HepG2 (cell line): Measurements from ENCODE around the gene BAHCC1. TPM values are rescaled to one million over a fixed set of nuclear protein-coding genes. Genes with fewer than 3 reads are reported as not detected.
A peak's percentile ranks its signal among the peaks of the same experiment; 100 is the strongest.

Experiments used
- CBX5 ChIP-seq: sonication (generic); formaldehyde crosslinking; IDR thresholded peaks from 2 replicates; pipeline ENCODE4 v1.4.0; 2020; ENCODE audit warnings: missing genetic modification reagents, borderline replicate concordance
- CREBL2 ChIP-seq: sonication (generic); formaldehyde crosslinking; IDR thresholded peaks from 2 replicates; pipeline ENCODE4 v1.8.1; 2023; ENCODE audit warnings: missing genetic modification reagents, mild to moderate bottlenecking, borderline replicate concordance
- GATA4 ChIP-seq: sonication (generic); IDR thresholded peaks from 2 replicates; pipeline ENCODE4 v1.6.1; 2016; ENCODE audit warnings: antibody characterized with exemption, low read depth, borderline replicate concordance
- GPN1 ChIP-seq: sonication (generic); formaldehyde crosslinking; IDR thresholded peaks from 2 replicates; pipeline ENCODE4 v1.5.1; 2020; ENCODE audit warnings: missing genetic modification reagents, borderline replicate concordance
- ISL2 ChIP-seq: sonication (generic); formaldehyde crosslinking; IDR thresholded peaks from 2 replicates; pipeline ENCODE4 v1.5.0; 2020; ENCODE audit warnings: missing genetic modification reagents
- KLF13 ChIP-seq: sonication (generic); formaldehyde crosslinking; IDR thresholded peaks from 2 replicates; pipeline ENCODE4 v1.4.0; 2020; ENCODE audit warnings: mild to moderate bottlenecking, missing genetic modification reagents
- MAX ChIP-seq: IDR thresholded peaks from 2 replicates; pipeline ENCODE4 v1.6.1; 2012; ENCODE audit warnings: inconsistent platforms
- PHF8 ChIP-seq: sonication (generic); formaldehyde crosslinking; IDR thresholded peaks from 2 replicates; pipeline ENCODE4 v1.5.0; 2020; ENCODE audit warnings: missing genetic modification reagents
- PITX1 ChIP-seq: sonication (generic); formaldehyde crosslinking; IDR thresholded peaks from 2 replicates; pipeline ENCODE4 v1.5.1; 2020; ENCODE audit warnings: mild to moderate bottlenecking, missing genetic modification reagents
- RARG ChIP-seq: sonication (generic); formaldehyde crosslinking; IDR thresholded peaks from 2 replicates; pipeline ENCODE4 v1.4.0; 2020; ENCODE audit warnings: low read depth, mild to moderate bottlenecking, missing genetic modification reagents
- REL ChIP-seq: sonication (generic); formaldehyde crosslinking; conservative IDR thresholded peaks from 2 replicates; pipeline ENCODE4 v1.8.0; 2022; ENCODE audit warnings: mild to moderate bottlenecking, missing genetic modification reagents, moderate library complexity
- TBL1XR1 ChIP-seq: fragments of 150-350 bp; IDR thresholded peaks from 2 replicates; pipeline ENCODE4 v1.6.1; 2014; ENCODE audit warnings: borderline replicate concordance, low read length; ENCODE audit not compliant: partially characterized antibody
- ZFP1 ChIP-seq: IDR thresholded peaks from 2 replicates; pipeline ENCODE4 v1.6.1; 2016
- ZFP41 ChIP-seq: sonication (generic); formaldehyde crosslinking; IDR thresholded peaks from 2 replicates; pipeline ENCODE4 v1.4.0; 2020; ENCODE audit warnings: mild to moderate bottlenecking, missing genetic modification reagents, borderline replicate concordance
- ZNF101 ChIP-seq: sonication (generic); formaldehyde crosslinking; IDR thresholded peaks from 2 replicates; pipeline ENCODE4 v1.4.0; 2020; ENCODE audit warnings: mild to moderate bottlenecking, low read depth, missing genetic modification reagents, borderline replicate concordance
- ZNF180 ChIP-seq: sonication (generic); formaldehyde crosslinking; IDR thresholded peaks from 2 replicates; pipeline ENCODE4 v1.4.0; 2020; ENCODE audit warnings: low read depth, missing genetic modification reagents, borderline replicate concordance
- ZNF383 ChIP-seq: sonication (generic); formaldehyde crosslinking; IDR thresholded peaks from 2 replicates; pipeline ENCODE4 v1.4.0; 2020; ENCODE audit warnings: missing genetic modification reagents, mild to moderate bottlenecking, borderline replicate concordance
- ZNF558 ChIP-seq: sonication (generic); formaldehyde crosslinking; IDR thresholded peaks from 2 replicates; pipeline ENCODE4 v1.9.0; 2022; ENCODE audit warnings: mild to moderate bottlenecking, missing genetic modification reagents, borderline replicate concordance
- ZNF891 ChIP-seq: sonication (generic); formaldehyde crosslinking; IDR thresholded peaks from 2 replicates; pipeline ENCODE4 v1.5.0; 2020; ENCODE audit warnings: mild to moderate bottlenecking, missing genetic modification reagents
- polyA plus RNA-seq, 8 experiments: library from polyadenylated mRNA; depleted of rRNA in 3 of 8; stranded (reverse) in 7 of 8; unstranded in 1 of 8; fragments of >200 nt; fragmentation: Illumina TruSeq in 4 of 8; extraction: Trizol in 4 of 8; gene quantifications; 2 replicates each; pipeline versions ENCODE4 v1.2.1 to v1.2.3, GENCODE V29; 2011 to 2016; ENCODE audit warnings: low read depth in 4 of 8, missing spikeins in 1 of 8, mixed read lengths in 1 of 8; ENCODE audit not compliant: insufficient read depth in 1 of 8
- total RNA-seq, 5 experiments: library from RNA; depleted of rRNA; stranded (reverse); fragments of >200 nt; fragmentation: Illumina TruSeq; extraction: Trizol; gene quantifications; 2 replicates each; pipeline ENCODE4 v1.2.3, GENCODE V29; 2016; ENCODE audit warnings: low read depth in 1 of 5
- TF ChIP-seq, protein P1 (sequence below): IDR thresholded peaks from 2 replicates; pipeline ENCODE4 v1.6.1; 2018; ENCODE audit warnings: missing genetic modification reagents
- TF ChIP-seq, protein P2 (sequence below): IDR thresholded peaks from 2 replicates; pipeline ENCODE4 v1.6.1; 2012; ENCODE audit warnings: low read depth, low read length, improper control_type of control experiment
- TF ChIP-seq, protein P3 (sequence below): IDR thresholded peaks from 2 replicates; pipeline ENCODE4 v1.4.0; 2020; ENCODE audit warnings: mild to moderate bottlenecking, missing genetic modification reagents

Gene BAHCC1
- total and polyA plus RNA-seq, 2 of the 13 experiments (the other 11 are each of a cell fraction or from before 2014, with no cell fraction given): 1.4 to 1.7 TPM

DNA sequence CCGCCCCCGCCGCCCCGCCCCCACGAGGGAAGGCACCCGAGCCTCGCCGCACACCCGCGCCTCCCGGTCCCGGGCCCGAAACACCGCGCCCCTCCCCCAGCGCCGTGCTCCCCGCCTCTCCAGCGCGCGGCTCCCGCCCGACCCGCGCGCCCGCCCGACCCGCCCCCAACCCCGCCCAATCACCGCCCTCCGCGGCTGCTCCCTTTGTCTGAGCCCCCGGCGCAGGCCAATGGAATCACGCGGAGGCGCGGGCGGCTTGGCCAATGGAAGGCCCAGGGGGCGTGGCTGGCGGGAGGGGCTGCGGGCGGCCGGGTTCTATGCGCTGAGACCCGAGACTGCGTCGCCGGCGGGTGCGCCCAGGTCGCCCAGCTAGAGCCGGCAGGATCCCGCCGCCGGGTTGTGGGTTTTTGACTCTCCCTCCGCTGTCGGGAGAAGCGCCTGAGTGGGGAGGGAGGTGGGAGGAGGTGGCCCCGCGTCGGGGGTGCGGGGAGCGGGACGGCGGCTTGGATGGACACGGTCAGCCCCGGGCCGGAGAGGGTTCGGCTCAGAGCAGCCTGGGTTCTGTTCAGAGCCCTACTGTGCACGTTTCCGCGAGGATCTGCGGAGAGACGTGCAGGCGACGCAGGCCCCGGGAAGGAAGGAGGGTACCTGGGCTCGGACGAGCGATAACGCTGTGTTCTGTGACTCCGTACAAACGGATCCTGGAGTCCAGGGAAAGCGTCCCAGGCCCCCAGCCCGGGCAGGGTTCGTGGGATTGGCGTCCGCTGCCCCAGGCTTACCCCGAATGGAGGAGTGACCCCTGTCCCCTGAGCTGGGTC is 49.0 kb upstream of the BAHCC1 start (continued):
- peak; percentile 17; the same call in 1 of the 2 replicates for TF ChIP-seq ISL2 (CRISPR knock-in tag)
- 0 out of 2 replicates have a peak, but pooled peaks have one; percentile 23 for TF ChIP-seq ZNF101 (CRISPR knock-in tag)
- no peak for TF ChIP-seq ZNF180 (CRISPR knock-in tag)
- 0 out of 2 replicates have a peak, but pooled peaks have one; percentile 30 for TF ChIP-seq REL
- TF ChIP-seq, protein P1, sequence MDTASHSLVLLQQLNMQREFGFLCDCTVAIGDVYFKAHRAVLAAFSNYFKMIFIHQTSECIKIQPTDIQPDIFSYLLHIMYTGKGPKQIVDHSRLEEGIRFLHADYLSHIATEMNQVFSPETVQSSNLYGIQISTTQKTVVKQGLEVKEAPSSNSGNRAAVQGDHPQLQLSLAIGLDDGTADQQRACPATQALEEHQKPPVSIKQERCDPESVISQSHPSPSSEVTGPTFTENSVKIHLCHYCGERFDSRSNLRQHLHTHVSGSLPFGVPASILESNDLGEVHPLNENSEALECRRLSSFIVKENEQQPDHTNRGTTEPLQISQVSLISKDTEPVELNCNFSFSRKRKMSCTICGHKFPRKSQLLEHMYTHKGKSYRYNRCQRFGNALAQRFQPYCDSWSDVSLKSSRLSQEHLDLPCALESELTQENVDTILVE (CRISPR knock-in tag): peak; percentile 91; the same call in 1 of the 2 replicates
- 0 out of 2 replicates have a peak, but pooled peaks have one; percentile 16 for TF ChIP-seq GATA4
- TF ChIP-seq PITX1: no peak
- TF ChIP-seq ZFP41 (CRISPR knock-in tag): peak; percentile 51; the same call in 1 of the 2 replicates
- TF ChIP-seq GPN1: 0 out of 2 replicates have a peak, but pooled peaks have one; percentile 79
- no peak for TF ChIP-seq TBL1XR1
- TF ChIP-seq PHF8 (CRISPR knock-in tag): peak; percentile 45; the same call in 1 of the 2 replicates
- TF ChIP-seq, protein P2, sequence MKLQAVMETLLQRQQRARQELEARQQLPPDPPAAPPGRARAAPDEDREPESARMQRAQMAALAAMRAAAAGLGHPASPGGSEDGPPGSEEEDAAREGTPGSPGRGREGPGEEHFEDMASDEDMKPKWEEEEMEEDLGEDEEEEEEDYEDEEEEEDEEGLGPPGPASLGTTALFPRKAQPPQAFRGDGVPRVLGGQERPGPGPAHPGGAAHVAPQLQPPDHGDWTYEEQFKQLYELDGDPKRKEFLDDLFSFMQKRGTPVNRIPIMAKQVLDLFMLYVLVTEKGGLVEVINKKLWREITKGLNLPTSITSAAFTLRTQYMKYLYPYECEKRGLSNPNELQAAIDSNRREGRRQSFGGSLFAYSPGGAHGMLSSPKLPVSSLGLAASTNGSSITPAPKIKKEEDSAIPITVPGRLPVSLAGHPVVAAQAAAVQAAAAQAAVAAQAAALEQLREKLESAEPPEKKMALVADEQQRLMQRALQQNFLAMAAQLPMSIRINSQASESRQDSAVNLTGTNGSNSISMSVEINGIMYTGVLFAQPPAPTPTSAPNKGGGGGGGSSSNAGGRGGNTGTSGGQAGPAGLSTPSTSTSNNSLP: no peak
- no peak; the same call in 1 of the 2 replicates for TF ChIP-seq ZNF891 (CRISPR knock-in tag)
- peak; percentile 56 for TF ChIP-seq MAX
- TF ChIP-seq ZNF383 (CRISPR knock-in tag): peak; percentile 66; the same call in 1 of the 2 replicates
- TF ChIP-seq ZFP1 (CRISPR knock-in tag): no peak
- no peak for TF ChIP-seq CBX5 (CRISPR knock-in tag)
- TF ChIP-seq ZNF558: no peak
- peak; percentile 86; the same call in 1 of the 2 replicates for TF ChIP-seq CREBL2 (CRISPR knock-in tag)
- no peak for TF ChIP-seq RARG
- TF ChIP-seq, protein P3, sequence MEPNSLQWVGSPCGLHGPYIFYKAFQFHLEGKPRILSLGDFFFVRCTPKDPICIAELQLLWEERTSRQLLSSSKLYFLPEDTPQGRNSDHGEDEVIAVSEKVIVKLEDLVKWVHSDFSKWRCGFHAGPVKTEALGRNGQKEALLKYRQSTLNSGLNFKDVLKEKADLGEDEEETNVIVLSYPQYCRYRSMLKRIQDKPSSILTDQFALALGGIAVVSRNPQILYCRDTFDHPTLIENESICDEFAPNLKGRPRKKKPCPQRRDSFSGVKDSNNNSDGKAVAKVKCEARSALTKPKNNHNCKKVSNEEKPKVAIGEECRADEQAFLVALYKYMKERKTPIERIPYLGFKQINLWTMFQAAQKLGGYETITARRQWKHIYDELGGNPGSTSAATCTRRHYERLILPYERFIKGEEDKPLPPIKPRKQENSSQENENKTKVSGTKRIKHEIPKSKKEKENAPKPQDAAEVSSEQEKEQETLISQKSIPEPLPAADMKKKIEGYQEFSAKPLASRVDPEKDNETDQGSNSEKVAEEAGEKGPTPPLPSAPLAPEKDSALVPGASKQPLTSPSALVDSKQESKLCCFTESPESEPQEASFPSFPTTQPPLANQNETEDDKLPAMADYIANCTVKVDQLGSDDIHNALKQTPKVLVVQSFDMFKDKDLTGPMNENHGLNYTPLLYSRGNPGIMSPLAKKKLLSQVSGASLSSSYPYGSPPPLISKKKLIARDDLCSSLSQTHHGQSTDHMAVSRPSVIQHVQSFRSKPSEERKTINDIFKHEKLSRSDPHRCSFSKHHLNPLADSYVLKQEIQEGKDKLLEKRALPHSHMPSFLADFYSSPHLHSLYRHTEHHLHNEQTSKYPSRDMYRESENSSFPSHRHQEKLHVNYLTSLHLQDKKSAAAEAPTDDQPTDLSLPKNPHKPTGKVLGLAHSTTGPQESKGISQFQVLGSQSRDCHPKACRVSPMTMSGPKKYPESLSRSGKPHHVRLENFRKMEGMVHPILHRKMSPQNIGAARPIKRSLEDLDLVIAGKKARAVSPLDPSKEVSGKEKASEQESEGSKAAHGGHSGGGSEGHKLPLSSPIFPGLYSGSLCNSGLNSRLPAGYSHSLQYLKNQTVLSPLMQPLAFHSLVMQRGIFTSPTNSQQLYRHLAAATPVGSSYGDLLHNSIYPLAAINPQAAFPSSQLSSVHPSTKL (CRISPR knock-in tag): no peak
- TF ChIP-seq KLF13 (CRISPR knock-in tag): 0 out of 2 replicates have a peak, but pooled peaks have one; percentile 31
